KG1 (cell line): ENCODE results near the gene ASB1.
"Not testable (repeated sequence)": the region's sequence is repeated elsewhere in the genome, so short reads cannot be mapped to it uniquely, and the experiment has no call there.

Source experiments
- DNase-seq: peaks from one replicate; lab custom pipeline; 2025; lab: John Stamatoyannopoulos, UW

ASB1 gene

GRCh38 chr2:238404406-238405216, 22.1 kb upstream of the ASB1 start:
- DNase-seq, result no peak

- DNase-seq, result not testable (repeated sequence)
Observed at GRCh38 chr2:238405217-238405555, 21.5 kb upstream of the ASB1 start.

GRCh38 chr2:238406221-238406997, 20.3 kb upstream of the ASB1 start:
- no peak for DNase-seq

GRCh38 chr2:238406998-238407285, 19.8 kb upstream of the ASB1 start:
- DNase-seq, result no peak

DNA sequence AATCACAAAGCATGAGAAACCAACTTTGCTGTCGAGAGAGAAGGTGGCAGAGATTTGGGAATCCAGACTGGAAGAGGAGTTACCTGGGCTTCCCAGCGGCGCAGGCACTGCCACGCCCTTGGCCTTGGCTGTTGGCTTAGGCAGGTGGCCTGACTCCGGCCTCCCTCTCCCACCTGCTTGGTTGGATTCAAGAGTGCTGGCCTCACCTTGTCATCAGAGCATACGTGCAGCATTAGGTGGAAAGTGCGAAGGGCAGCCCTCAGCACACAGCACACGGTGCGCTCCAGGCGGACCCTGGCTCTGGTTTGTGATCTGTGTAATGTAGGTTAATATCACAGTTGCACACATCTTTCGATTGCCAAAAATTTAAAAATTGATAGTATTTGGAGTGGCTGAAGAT, 19.2 kb upstream of the ASB1 start:
- DNase-seq, result no peak

GRCh38 chr2:238408615-238409340, 17.9 kb upstream of the ASB1 start:
- DNase-seq, result no peak

DNA sequence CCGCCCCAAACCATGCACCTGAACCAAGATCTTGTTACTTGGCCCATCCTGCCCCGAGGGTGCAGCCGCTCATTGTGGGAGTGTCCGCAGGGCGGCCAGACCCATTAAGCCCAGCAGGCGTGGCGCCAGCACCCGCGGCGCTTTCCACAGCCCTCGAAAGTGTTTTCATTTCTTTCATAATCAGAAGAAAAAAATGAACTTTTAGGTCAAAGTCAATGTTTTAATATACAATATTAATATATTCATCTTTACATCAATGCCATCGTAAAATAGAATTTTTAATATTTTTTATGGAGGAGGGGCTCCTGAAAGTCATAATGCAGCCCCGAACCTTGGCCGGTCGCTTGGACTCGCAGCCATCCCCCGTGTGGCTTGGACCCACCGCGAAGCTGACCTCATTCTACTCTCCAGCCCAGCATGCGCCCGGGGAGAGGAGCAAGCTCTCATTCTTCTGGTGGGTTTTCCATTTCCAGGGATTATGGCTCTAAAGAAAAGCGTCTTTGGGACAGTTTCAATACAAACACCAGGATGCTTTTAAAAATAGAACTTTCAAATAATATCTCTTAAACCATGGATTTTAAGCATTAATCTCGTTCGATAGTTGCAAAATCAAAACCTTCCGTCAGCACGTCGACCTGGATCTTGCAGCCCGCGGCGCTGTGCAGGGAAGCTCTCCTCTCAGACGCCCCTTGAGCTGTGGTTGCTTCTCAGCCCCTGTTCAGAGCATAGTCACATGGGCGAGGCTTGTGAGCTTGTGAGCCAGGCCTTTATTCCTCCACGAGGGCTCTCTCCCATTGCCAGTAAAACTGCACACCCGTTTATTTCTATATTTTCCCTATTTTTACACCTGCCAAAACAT, 17.2 kb upstream of the ASB1 start:
- DNase-seq, result no peak

GRCh38 chr2:238412067-238412767, 14.5 kb upstream of the ASB1 start:
- no peak for DNase-seq

DNA sequence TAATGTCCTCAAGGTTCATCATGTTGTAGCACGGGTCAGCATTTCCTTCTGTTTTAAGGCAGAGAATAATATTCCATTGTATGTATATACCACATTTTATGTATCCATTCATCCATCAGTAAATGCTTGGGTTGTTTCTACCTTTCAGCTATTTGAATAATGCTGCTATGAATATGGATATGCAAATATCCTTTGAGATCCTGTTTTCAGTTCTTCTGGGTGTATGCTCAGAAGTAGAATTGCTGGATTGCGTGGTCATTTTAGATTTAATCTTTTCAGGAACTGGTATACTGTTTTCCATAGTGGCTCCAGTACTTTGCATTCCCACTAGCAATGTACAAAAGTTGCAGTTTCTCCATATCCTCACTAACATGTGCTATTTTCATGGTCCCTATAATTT, 13.4 kb upstream of the ASB1 start:
- no peak for DNase-seq

- no peak for DNase-seq
Observed at GRCh38 chr2:238415036-238415764, 11.5 kb upstream of the ASB1 start.

- DNase-seq, result no peak
Observed at GRCh38 chr2:238415893-238416292, 10.8 kb upstream of the ASB1 start.

GRCh38 chr2:238418196-238418998, 8.3 kb upstream of the ASB1 start:
- no peak for DNase-seq

- DNase-seq, result no peak
Observed at GRCh38 chr2:238418999-238419546, 7.7 kb upstream of the ASB1 start.

- DNase-seq, result no peak
Observed at GRCh38 chr2:238420442-238420841, 6.3 kb upstream of the ASB1 start.

GRCh38 chr2:238420878-238421694, 5.6 kb upstream of the ASB1 start:
- DNase-seq, result no peak

DNA sequence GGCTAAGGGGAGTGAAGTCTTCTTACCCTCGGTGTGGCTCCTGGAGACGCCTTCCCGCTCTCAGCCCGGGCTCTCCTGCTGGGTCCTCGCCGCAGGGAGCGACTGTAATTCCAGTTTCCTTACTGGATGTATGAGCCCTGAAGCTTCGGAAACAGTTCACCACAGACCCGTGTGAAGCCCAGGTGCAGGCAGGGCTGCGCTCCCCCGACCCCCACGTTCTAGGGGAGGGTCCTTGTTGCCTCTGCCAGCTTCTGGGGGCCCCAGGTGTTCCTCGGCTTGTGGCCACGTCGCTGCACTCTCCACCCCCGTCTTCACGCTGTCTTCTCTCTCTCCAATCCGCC, 5.1 kb upstream of the ASB1 start:
- no peak for DNase-seq

DNA sequence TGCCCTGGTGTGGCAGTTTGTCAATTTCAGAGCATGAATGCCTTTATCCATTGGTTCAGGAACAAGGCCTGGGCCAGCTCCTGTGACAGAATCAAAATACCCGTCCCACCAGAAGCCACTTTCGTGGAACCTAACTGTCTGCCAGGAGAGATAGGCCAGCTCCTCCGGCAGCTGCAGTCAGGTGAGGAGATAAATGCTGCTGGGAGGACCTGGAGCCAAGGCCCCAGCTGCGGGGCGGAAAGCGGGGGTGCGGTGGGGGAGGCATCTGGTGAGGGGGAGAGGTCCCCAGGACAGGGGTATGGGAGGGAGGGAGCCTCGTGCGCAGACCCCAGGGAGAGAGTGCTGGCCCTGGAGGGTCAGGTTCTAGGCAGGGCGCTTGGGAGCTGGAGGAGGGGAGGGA, 4.4 kb upstream of the ASB1 start:
- DNase-seq, result no peak

DNA sequence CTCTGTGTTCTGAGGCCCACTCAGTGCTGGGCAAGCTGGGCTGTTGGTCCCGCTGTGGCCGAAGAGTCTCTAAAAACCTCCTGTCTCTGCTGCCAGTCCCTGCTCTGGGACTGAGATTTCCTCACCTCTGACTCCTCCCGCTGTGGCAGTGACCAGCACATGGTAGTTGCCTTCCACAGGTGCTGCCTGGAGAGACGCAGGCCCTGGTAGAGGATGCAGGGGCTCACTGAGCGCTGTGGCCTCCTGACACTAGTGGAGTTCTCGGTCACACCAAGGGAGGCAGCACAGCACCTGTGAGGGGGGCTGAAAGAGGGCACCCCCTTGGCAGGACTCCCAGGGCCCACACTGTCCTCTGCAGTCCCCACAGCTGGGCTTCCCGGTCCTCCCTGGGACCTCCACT, 3.8 kb upstream of the ASB1 start:
- no peak for DNase-seq
